Neural crest cell (in vitro differentiated cells): Measurements from ENCODE around the gene AVEN. TPM values are rescaled to one million over a fixed set of nuclear protein-coding genes. Genes with fewer than 3 reads are reported as not detected.
"Not testable (repeated sequence)": the region's sequence is repeated elsewhere in the genome, so short reads cannot be mapped to it uniquely, and the experiment has no call there.

Experiments used
- DNase-seq: peaks from one replicate; pipeline ENCODE4 v3.0.0; 2021; ENCODE audit warnings: low read depth, mixed read lengths, low spot score
- H3K27ac Mint-ChIP-seq: one replicate; pipeline ENCODE4 v1.8.0; 2021; ENCODE audit warnings: mild to moderate bottlenecking, mixed read lengths; ENCODE audit not compliant: unreplicated experiment
- H3K27me3 Mint-ChIP-seq: 2 replicates; pipeline ENCODE4 v1.8.0; 2021; ENCODE audit warnings: low read depth, mild to moderate bottlenecking, mixed read lengths
- H3K36me3 Mint-ChIP-seq: 2 replicates; pipeline ENCODE4 v1.8.0; 2021; ENCODE audit warnings: low read depth, mild to moderate bottlenecking, mixed read lengths
- H3K4me1 Mint-ChIP-seq: 2 replicates; pipeline ENCODE4 v1.8.0; 2021; ENCODE audit warnings: mixed read lengths
- H3K4me3 Mint-ChIP-seq: one replicate; pipeline ENCODE4 v1.8.0; 2021; ENCODE audit warnings: mild to moderate bottlenecking, mixed read lengths
- H3K9me3 Mint-ChIP-seq: 2 replicates; pipeline ENCODE4 v1.8.0; 2021; ENCODE audit warnings: mixed read lengths
- total RNA-seq: library from RNA; stranded (reverse); gene quantifications from 2 replicates; pipeline ENCODE4 v1.2.1, GENCODE V29; 2021
- TF ChIP-seq, protein P1 (sequence below): fragments of 200-600 bp; sonication (generic); conservative IDR thresholded peaks from 2 replicates; pipeline ENCODE4 v1.5.0; 2021; ENCODE audit warnings: antibody characterized with exemption, mild to moderate bottlenecking

Gene AVEN
- total RNA-seq, 1 donor from 2014 or later = 15.0 TPM

DNA sequence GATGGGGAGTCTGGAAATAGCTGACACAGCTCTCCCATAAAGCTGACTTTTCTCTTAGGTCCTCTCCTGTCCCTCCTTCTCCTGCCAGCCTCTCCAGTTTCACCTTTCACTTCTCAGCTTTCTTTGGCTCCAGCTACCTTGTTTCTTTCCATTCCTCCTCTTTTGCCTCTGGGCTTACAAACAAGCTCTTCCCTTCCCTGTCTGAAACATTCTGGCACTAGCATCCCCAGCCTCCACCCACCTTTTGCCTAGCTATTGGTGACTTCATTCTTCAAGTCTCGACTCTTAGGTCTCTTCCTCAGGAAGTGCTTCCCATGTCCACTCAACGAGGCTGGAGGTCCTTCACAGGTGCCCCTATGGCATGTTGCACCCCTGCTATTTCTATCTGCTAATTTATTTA lies 20.5 kb upstream of the AVEN start:
- peaks cover 2% of the 10 kb centered on the region for H3K27me3 Mint-ChIP-seq
- no peaks in the 10 kb centered on the region for H3K9me3 Mint-ChIP-seq
- H3K27ac Mint-ChIP-seq = no peak overlapping the region
- H3K4me3 Mint-ChIP-seq = no peak overlapping the region
- no peaks in the 10 kb centered on the region for H3K4me1 Mint-ChIP-seq
- no peaks in the 10 kb centered on the region for H3K36me3 Mint-ChIP-seq
- TF ChIP-seq, protein P1, sequence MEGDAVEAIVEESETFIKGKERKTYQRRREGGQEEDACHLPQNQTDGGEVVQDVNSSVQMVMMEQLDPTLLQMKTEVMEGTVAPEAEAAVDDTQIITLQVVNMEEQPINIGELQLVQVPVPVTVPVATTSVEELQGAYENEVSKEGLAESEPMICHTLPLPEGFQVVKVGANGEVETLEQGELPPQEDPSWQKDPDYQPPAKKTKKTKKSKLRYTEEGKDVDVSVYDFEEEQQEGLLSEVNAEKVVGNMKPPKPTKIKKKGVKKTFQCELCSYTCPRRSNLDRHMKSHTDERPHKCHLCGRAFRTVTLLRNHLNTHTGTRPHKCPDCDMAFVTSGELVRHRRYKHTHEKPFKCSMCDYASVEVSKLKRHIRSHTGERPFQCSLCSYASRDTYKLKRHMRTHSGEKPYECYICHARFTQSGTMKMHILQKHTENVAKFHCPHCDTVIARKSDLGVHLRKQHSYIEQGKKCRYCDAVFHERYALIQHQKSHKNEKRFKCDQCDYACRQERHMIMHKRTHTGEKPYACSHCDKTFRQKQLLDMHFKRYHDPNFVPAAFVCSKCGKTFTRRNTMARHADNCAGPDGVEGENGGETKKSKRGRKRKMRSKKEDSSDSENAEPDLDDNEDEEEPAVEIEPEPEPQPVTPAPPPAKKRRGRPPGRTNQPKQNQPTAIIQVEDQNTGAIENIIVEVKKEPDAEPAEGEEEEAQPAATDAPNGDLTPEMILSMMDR = no peak
- DNase-seq = no peak

DNA sequence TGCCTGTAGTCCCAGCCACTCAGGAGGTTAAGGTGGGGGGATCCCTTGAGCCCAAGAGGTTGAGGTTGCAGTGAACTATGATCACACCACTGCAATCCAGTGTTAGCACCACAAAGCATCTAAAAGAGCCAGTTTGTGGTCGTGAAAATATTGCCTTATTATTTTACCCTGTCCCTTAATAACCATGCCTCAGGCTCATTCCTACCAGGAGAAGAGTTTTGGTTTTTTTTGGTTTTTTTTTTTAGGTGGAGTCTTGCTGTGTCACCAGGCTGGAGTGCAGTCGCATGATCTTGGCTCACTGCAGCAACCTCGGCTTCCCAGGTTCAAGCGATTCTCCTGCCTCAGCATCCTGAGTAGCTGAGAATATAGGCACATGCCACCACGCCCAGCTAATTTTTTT lies 17.9 kb upstream of the AVEN start:
- Mint-ChIP-seq H3K9me3 (peaks cover 14% of the 10 kb centered on the region), H3K27me3 (peaks cover 9% of the 10 kb centered on the region), H3K36me3 (no peaks in the 10 kb centered on the region), H3K27ac (no peak overlapping the region), H3K4me3 (no peak overlapping the region), H3K4me1 (no peaks in the 10 kb centered on the region)
- DNase-seq = no peak
- TF ChIP-seq, protein P1 = no peak

DNA sequence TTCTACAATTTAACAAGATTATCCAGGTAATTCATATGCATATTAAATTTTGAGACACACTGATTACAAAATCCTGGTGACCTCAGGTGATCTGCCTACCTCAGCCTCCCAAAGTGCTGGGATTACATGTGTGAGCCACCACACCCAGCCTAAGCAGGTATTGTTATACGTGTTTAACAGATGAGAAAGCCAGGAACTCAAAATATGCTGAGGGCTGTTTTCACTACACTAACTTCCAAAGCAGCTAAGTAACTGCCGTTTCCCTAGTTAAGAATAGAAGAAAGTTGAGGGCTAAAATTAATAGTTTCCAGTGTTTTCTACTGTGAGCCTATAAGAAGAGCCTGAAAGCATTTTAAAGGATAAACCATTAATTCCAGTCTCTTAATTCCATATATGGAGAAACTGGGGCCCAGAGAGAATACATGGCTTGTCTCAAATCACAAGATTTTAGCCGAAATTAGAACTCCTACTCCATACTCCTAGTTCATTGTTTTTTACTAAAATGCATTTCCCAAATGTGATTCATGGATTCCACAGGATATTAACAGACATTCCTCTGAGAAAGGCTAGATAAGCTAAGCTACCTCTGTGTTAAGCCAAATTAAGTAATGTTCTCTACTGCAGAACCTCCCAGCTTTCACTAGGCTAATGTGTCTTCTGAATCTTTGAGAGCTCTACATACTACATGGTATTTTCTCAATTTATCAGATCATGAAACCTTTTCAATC lies 17.0 kb upstream of the AVEN start:
- no peak for DNase-seq
- H3K9me3 Mint-ChIP-seq = peaks cover 20% of the 10 kb centered on the region
- peaks cover 7% of the 10 kb centered on the region for H3K36me3 Mint-ChIP-seq
- H3K27ac Mint-ChIP-seq = no peak overlapping the region
- no peaks in the 10 kb centered on the region for H3K4me1 Mint-ChIP-seq
- TF ChIP-seq, protein P1 = no peak
- H3K4me3 Mint-ChIP-seq = no peak overlapping the region
- H3K27me3 Mint-ChIP-seq = peaks cover 18% of the 10 kb centered on the region

DNA sequence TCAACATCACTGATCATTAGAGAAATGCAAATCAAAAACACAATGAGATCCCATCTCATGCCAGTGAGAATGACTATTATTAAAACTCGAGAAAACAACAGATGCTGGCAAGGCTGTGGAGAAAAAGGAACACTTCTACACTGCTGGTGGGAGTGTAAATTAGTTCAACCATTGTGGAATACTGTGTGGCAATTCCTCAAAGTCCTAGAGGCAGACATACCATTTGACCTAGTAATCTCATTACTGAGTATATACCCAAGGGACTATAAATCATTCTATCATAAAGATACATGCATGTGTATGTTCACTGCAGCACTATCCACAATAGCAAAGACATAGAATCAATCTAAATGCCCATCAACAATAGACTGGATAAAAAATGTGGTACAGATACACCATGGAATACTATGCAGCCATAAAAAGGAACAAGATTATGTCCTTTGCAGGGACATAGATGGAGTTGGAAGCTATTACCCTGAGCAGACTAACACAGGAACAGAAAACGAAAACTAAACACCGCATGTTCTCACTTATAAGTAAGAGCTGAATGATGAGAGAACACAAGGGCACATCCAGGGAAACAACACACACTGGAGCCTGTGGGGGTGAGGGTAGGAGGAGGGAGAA lies 15.2 kb upstream of the AVEN start:
- peaks cover 17% of the 10 kb centered on the region for H3K36me3 Mint-ChIP-seq
- H3K27ac Mint-ChIP-seq = no peak overlapping the region
- TF ChIP-seq, protein P1 = no peak
- H3K9me3 Mint-ChIP-seq = peaks cover 31% of the 10 kb centered on the region
- H3K4me1 Mint-ChIP-seq = no peaks in the 10 kb centered on the region
- H3K4me3 Mint-ChIP-seq = no peak overlapping the region
- no peak for DNase-seq
- peaks cover 20% of the 10 kb centered on the region for H3K27me3 Mint-ChIP-seq

DNA sequence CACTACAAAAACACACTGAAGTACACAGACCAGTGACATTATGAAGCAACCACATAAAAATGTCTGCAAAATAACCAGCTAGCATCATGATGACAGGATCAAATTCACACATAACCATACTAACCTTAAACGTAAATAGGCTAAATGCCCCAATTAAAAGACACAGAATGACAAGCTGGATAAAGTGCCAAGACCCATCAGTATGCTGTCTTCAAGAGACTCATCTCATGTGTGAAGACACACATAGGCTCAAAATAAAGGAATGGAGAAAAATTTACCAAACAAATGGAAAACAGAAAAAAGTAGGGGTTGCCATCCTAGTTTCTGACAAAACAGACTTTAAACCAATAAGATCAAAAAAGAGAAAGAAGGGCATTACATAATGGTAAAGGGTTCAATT lies 11.4 kb upstream of the AVEN start:
- Mint-ChIP-seq H3K36me3 (peaks cover 19% of the 10 kb centered on the region), H3K27me3 (peaks cover 25% of the 10 kb centered on the region), H3K9me3 (peaks cover 33% of the 10 kb centered on the region)
- H3K4me3 Mint-ChIP-seq, H3K27ac Mint-ChIP-seq, H3K4me1 Mint-ChIP-seq, DNase-seq: not testable (repeated sequence)

DNA sequence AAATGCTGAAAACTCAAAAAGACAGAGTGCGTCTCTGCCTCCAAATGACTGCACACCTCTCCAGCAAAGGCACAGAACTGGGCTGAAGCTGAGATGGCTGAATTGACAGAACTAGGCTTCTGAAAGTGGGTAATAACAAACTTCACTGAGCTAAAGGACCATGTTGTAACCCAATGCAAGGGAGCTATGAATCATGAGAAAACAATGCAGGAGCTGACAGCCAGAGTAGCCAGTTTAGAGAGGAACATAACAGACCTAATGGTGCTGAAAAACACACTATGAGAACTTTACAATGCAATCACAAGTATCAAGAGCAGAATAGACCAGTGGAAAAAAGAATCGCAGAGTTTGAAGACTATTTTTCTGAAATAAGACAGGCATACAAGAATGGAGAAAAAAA lies 10.1 kb upstream of the AVEN start:
- H3K4me3 Mint-ChIP-seq = no peak overlapping the region
- no peak overlapping the region for H3K27ac Mint-ChIP-seq
- peaks cover 19% of the 10 kb centered on the region for H3K36me3 Mint-ChIP-seq
- peaks cover 30% of the 10 kb centered on the region for H3K9me3 Mint-ChIP-seq
- no peaks in the 10 kb centered on the region for H3K4me1 Mint-ChIP-seq
- no peak for DNase-seq
- peaks cover 25% of the 10 kb centered on the region for H3K27me3 Mint-ChIP-seq
- TF ChIP-seq, protein P1 = no peak
